Measurements from ENCODE around the gene AK9.

AK9 gene

GRCh38 chr6:109516929-109517328 is 174.1 kb downstream of the AK9 start:
- H3K79me2 ChIP-seq (ENCODE audit: insufficient read depth, low read length): no peaks in the 10 kb centered on the region
- H3K27me3 ChIP-seq (ENCODE audit: insufficient read depth, low read length, poor library complexity): no peaks in the 10 kb centered on the region
- no peak overlapping the region for H3K4me3 ChIP-seq (ENCODE audit: low read depth in 1 of 2, low read length in 2 of 2)
- peaks cover 29% of the 10 kb centered on the region for H3K4me1 ChIP-seq (ENCODE audit: insufficient read depth, low read length)
- TF ChIP-seq CTCF (IDR thresholded peaks at IDR 0.05; ENCODE audit: borderline replicate concordance, extremely low read depth, low read length, poor library complexity, severe bottlenecking) (peak; percentile 4), EZH2 (IDR thresholded peaks at IDR 0.05; ENCODE audit: borderline replicate concordance, low read depth, low read length, severe bottlenecking) (no peak)
- H3K36me3 ChIP-seq (ENCODE audit: insufficient read depth, low read length): no peaks in the 10 kb centered on the region
- ATAC-seq (ENCODE audit: insufficient read depth, low read depth) (peak; percentile 98), DNase-seq (peak; percentile 73)
- no peaks in the 10 kb centered on the region for H4K20me1 ChIP-seq (ENCODE audit: insufficient read depth, low read length)
- H3K9me3 ChIP-seq (ENCODE audit: insufficient read depth, low read length, severe bottlenecking): no peaks in the 10 kb centered on the region
- H3K9ac ChIP-seq (ENCODE audit: low read depth, low read length): no peak overlapping the region
- H3K27ac ChIP-seq (ENCODE audit: low read length): peak overlapping the region; percentile 77
- peak overlapping the region; percentile 51 for H3K4me2 ChIP-seq (ENCODE audit: insufficient read depth, low read length)
- peak overlapping the region; percentile 78 for H2AFZ ChIP-seq (ENCODE audit: low read depth, low read length)

- no peaks in the 10 kb centered on the region for H3K27me3 ChIP-seq (ENCODE audit: insufficient read depth, low read length, poor library complexity)
- ATAC-seq (ENCODE audit: insufficient read depth, low read depth) (no peak), DNase-seq (no peak)
- H2AFZ ChIP-seq (ENCODE audit: low read depth, low read length): peak overlapping the region; percentile 21; the same call in 1 of the 2 replicates
- TF ChIP-seq CTCF (IDR thresholded peaks at IDR 0.05; ENCODE audit: borderline replicate concordance, extremely low read depth, low read length, poor library complexity, severe bottlenecking) (no peak), EZH2 (IDR thresholded peaks at IDR 0.05; ENCODE audit: borderline replicate concordance, low read depth, low read length, severe bottlenecking) (no peak)
- no peaks in the 10 kb centered on the region for H3K79me2 ChIP-seq (ENCODE audit: insufficient read depth, low read length)
- H3K4me1 ChIP-seq (ENCODE audit: insufficient read depth, low read length): peaks cover 29% of the 10 kb centered on the region
- H3K4me3 ChIP-seq (ENCODE audit: low read depth in 1 of 2, low read length in 2 of 2): peak overlapping the region in 1 of 2 experiments; percentile 18; a peak in 1 of 4 replicates
- H3K4me2 ChIP-seq (ENCODE audit: insufficient read depth, low read length): peak overlapping the region; percentile 51
- peak overlapping the region; percentile 77 for H3K27ac ChIP-seq (ENCODE audit: low read length)
- no peaks in the 10 kb centered on the region for H3K9me3 ChIP-seq (ENCODE audit: insufficient read depth, low read length, severe bottlenecking)
- no peaks in the 10 kb centered on the region for H3K36me3 ChIP-seq (ENCODE audit: insufficient read depth, low read length)
- H3K9ac ChIP-seq (ENCODE audit: low read depth, low read length): no peak overlapping the region
- no peaks in the 10 kb centered on the region for H4K20me1 ChIP-seq (ENCODE audit: insufficient read depth, low read length)
Observed at GRCh38 chr6:109515781-109516409, 175.1 kb downstream of the AK9 start.

- no peaks in the 10 kb centered on the region for H3K27me3 ChIP-seq (ENCODE audit: insufficient read depth, low read length, poor library complexity)
- H3K9ac ChIP-seq (ENCODE audit: low read depth, low read length): no peak overlapping the region
- H3K9me3 ChIP-seq (ENCODE audit: insufficient read depth, low read length, severe bottlenecking): peaks cover 6% of the 10 kb centered on the region
- no peaks in the 10 kb centered on the region for H4K20me1 ChIP-seq (ENCODE audit: insufficient read depth, low read length)
- H3K27ac ChIP-seq (ENCODE audit: low read length): no peak overlapping the region
- peaks cover 29% of the 10 kb centered on the region for H3K4me1 ChIP-seq (ENCODE audit: insufficient read depth, low read length)
- no peaks in the 10 kb centered on the region for H3K79me2 ChIP-seq (ENCODE audit: insufficient read depth, low read length)
- H2AFZ ChIP-seq (ENCODE audit: low read depth, low read length): 0 out of 2 replicates have a peak overlapping the region, but pooled peaks have one; percentile 21
- DNase-seq: no peak
- no peak for ATAC-seq (ENCODE audit: insufficient read depth, low read depth)
- H3K36me3 ChIP-seq (ENCODE audit: insufficient read depth, low read length): no peaks in the 10 kb centered on the region
- TF ChIP-seq CTCF (IDR thresholded peaks at IDR 0.05; ENCODE audit: borderline replicate concordance, extremely low read depth, low read length, poor library complexity, severe bottlenecking) (no peak), EZH2 (IDR thresholded peaks at IDR 0.05; ENCODE audit: borderline replicate concordance, low read depth, low read length, severe bottlenecking) (no peak)
- no peak overlapping the region for H3K4me3 ChIP-seq (ENCODE audit: low read depth in 1 of 2, low read length in 2 of 2)
- no peak overlapping the region for H3K4me2 ChIP-seq (ENCODE audit: insufficient read depth, low read length)
Observed at GRCh38 chr6:109514946-109515345, 176.1 kb downstream of the AK9 start.

Measured in DND-41 (cell line).